ENCODE results near the gene MTUS2.

- TF ChIP-seq CTCF (IDR thresholded peaks at IDR 0.05; ENCODE audit: insufficient read depth, low read length, poor library complexity, severe bottlenecking) (no peak), EZH2phosphoT487 (conservative IDR thresholded peaks at IDR 0.05; ENCODE audit: low read length) (no peak)
These were observed 297.5 kb downstream of the MTUS2 start for GRCh38 chr13:29117663-29118062.

All from SU-DHL-6 (cell line).